Heart left ventricle (tissue), 16 donors: ENCODE measurements around the gene PSPH. TPM values are rescaled to one million over a fixed set of nuclear protein-coding genes. Genes with fewer than 3 reads are reported as not detected.
"Not testable (repeated sequence)": the region's sequence is repeated elsewhere in the genome, so short reads cannot be mapped to it uniquely, and the experiment has no call there.

Experiments
- ATAC-seq, 4 donors: fragments of 200-7000 bp; cut with Tn5 transposase; one replicate each; pipeline ENCODE4 v1.9.1; 2020 to 2022; ENCODE audit warnings: moderate library complexity in 4 of 4, mild to moderate bottlenecking in 3 of 4, moderate number of reproducible peaks in 1 of 4
- DNase-seq, 5 donors: peaks; one replicate each; pipeline ENCODE4 v3.0.0-alpha.2; 2020
- H3K27ac ChIP-seq, 12 donors: fragments of 200-600 bp; sonication (generic) in 4 of 12; one replicate each; pipeline versions ENCODE4 v1.5.0 to v1.8.0; 2016 to 2022; ENCODE audit warnings: mild to moderate bottlenecking in 2 of 12
- H3K27me3 ChIP-seq, 9 donors: fragments of 200-600 bp; sonication (generic) in 2 of 9; one replicate each; pipeline versions ENCODE4 v1.5.1 to v1.8.0; 2016 to 2022; ENCODE audit warnings: mild to moderate bottlenecking in 3 of 9
- H3K36me3 ChIP-seq, 9 donors: fragments of 200-600 bp; sonication (generic) in 2 of 9; one replicate each; pipeline versions ENCODE4 v1.5.0 to v1.8.0; 2018 to 2022; ENCODE audit warnings: mild to moderate bottlenecking in 2 of 9
- H3K4me1 ChIP-seq, 12 donors: fragments of 200-600 bp; sonication (generic) in 4 of 12; one replicate each; pipeline versions ENCODE4 v1.5.0 to v1.8.0; 2016 to 2022; ENCODE audit warnings: mild to moderate bottlenecking in 3 of 12
- H3K4me3 ChIP-seq, 12 donors: fragments of 200-600 bp; sonication (generic) in 4 of 12; one replicate each; pipeline versions ENCODE4 v1.5.0 to v1.8.0; 2017 to 2022; ENCODE audit warnings: mild to moderate bottlenecking in 9 of 12, moderate library complexity in 4 of 12
- H3K9me3 ChIP-seq, 12 donors: fragments of 200-600 bp; sonication (generic) in 4 of 12; one replicate each; pipeline versions ENCODE4 v1.5.0 to v1.8.0; 2016 to 2022; ENCODE audit warnings: mild to moderate bottlenecking in 1 of 12
- POLR2A ChIP-seq, 2 donors: fragments of 450-650 bp; IDR thresholded peaks; one replicate each; pipeline ENCODE4 v1.6.1; 2017; ENCODE audit warnings: antibody characterized with exemption in 2 of 2, mild to moderate bottlenecking in 2 of 2, moderate library complexity in 2 of 2
- WGBS, 4 donors: extraction: QIAGEN DNeasy Blood & Tissue Kit in 2 of 4; methylation state at CpG; one replicate each; pipeline versions ENCODE4 v1.1.5 to v1.1.7; 2013 to 2018; 5-methylcytosine and 5-hydroxymethylcytosine counted together
- intact Hi-C, 10 donors: fragments of 100-400 bp; cut with DNase I; formaldehyde crosslinking; loops; one replicate each; pipeline versions ENCODE4 v1.11.1 to v1.14.2; 2022
- polyA plus RNA-seq, 2 donors: library from polyadenylated mRNA; stranded (reverse); fragments of 200-250 nt; gene quantifications; one replicate each; pipeline ENCODE4 v1.2.3, GENCODE V29; 2013
- total RNA-seq, 9 donors: library from RNA; depleted of rRNA in 2 of 9; stranded (reverse); fragments of >200 nt in 2 of 9; fragmentation: NEBNext Ultra II Directional in 3 of 9; extraction: Animal tissue kit (Norgen Biotek cat#: 25700) in 3 of 9; gene quantifications; one replicate each; pipeline versions ENCODE4 v1.1.0 to v1.2.4, GENCODE V29; 2016 to 2023
- TF ChIP-seq, protein P1 (sequence below), 12 donors: fragments of 200-600 bp; sonication (generic) in 4 of 12; IDR thresholded peaks; one replicate each; pipeline versions ENCODE4 v1.5.0 to v1.8.0; 2018 to 2022; ENCODE audit warnings: antibody characterized with exemption in 12 of 12, mild to moderate bottlenecking in 5 of 12
- donor health status: ischemic (EF 13 %, LVEDD 7.1; RV severe dilation, severe dysfunction).
- donor health status: healthy with polysubstance abuse.
- donor health status: DM: no; HTN: yes; CAD: no.
- donor health status: DM: no; HTN: no; CAD: no.
- donor health status: ischemic (EF 25% LVEDD 6.9; RV normal size, moderate dysfunction).
- donor health status: ischemic (EF 25% LVEDD 5.7; RV mildly dilated, moderate dysfunction).
- donor health status: healthy.
- donor health status: DM: yes; HTN: yes; CAD: no.
- donor health status: ischemic (EF 35%, LVEDD 5.7; RV mildly dilated, moderate dysfunction).
- donor health status: nonischemic (EF 11% LVEDD 7.7; RV severe dilation, severe dysfunction).
- donor health status: DM: yes; HTN: yes; CAD: no.
- donor health status: PGD.
- donor health status: ischemic (EF 29% LVEDD 5.4; RV normal size, mild dysfunction).
- donor health status: nonischemic (EF 23%, LVEDD 6.1; RV moderate dilation, normal function).

PSPH gene
- total and polyA plus RNA-seq, 11 donors, result 3.5 to 15.9 (median 8.9) TPM

DNA sequence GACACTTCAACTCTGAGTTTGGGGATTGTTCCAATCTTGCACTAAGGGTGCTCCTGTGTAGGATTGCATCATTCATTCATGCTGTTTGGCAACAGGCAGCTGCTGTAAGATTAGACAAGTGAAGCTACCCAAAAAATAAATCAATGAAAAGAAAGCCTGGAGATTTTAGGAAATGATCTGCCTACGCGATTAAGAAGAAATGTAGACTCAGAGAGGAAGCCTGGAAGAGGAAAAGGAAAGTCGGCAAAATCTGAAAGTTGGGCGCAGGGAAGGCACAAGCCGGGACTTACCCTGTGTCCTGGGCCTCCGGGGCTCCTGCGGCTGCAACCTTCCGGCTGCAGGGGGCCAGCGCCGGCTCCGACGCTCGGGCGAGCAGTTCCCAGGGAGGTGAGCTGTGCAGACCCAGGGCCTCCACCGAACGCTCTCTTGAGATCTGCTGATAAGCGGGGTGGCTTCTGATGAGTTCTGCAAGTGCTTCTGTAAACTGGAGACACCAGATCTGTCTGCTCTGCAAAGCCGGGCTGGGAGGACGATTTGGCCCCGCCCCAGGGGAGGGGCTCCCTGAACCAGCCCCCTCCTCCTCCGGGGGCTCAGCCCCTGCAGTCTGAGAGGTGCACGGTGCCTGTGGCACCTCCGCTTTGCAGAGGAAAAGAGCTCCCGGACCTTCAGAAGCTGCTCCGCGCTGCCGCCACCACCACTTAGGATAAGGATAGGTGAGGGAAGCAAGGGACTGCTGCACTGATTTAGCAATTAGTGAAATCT lies 17.4 kb downstream of the PSPH start:
- peak overlapping the region; percentile 30 to 79 (median 64) for H3K4me3 ChIP-seq
- H3K9me3 ChIP-seq, result no peaks in the 10 kb centered on the region
- DNase-seq (peak; percentile 44 to 77 (median 55)), ATAC-seq (peak; percentile 57 to 92 (median 90))
- no peaks in the 10 kb centered on the region for H3K27me3 ChIP-seq
- intact Hi-C loops, result no loop called here
- H3K27ac ChIP-seq, result peak overlapping the region in 6 of 12 donors; percentile 27 to 45 (median 34)
- peaks cover 0 to 12% (median 3%) of the 10 kb centered on the region in 12 donors for H3K4me1 ChIP-seq
- H3K36me3 ChIP-seq, result peaks cover 0 to 18% (median 4%) of the 10 kb centered on the region in 9 donors
- WGBS, 4 donors, result 0 to 1% (median 1%) methylated on average over 17 to 27 of the region's 27 CpGs
- TF ChIP-seq, protein P1, sequence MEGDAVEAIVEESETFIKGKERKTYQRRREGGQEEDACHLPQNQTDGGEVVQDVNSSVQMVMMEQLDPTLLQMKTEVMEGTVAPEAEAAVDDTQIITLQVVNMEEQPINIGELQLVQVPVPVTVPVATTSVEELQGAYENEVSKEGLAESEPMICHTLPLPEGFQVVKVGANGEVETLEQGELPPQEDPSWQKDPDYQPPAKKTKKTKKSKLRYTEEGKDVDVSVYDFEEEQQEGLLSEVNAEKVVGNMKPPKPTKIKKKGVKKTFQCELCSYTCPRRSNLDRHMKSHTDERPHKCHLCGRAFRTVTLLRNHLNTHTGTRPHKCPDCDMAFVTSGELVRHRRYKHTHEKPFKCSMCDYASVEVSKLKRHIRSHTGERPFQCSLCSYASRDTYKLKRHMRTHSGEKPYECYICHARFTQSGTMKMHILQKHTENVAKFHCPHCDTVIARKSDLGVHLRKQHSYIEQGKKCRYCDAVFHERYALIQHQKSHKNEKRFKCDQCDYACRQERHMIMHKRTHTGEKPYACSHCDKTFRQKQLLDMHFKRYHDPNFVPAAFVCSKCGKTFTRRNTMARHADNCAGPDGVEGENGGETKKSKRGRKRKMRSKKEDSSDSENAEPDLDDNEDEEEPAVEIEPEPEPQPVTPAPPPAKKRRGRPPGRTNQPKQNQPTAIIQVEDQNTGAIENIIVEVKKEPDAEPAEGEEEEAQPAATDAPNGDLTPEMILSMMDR (IDR thresholded peaks at IDR 0.05), result peak in 6 of 12 donors; percentile 2 to 48 (median 28)
- no peak for TF ChIP-seq POLR2A (IDR thresholded peaks at IDR 0.05)

DNA sequence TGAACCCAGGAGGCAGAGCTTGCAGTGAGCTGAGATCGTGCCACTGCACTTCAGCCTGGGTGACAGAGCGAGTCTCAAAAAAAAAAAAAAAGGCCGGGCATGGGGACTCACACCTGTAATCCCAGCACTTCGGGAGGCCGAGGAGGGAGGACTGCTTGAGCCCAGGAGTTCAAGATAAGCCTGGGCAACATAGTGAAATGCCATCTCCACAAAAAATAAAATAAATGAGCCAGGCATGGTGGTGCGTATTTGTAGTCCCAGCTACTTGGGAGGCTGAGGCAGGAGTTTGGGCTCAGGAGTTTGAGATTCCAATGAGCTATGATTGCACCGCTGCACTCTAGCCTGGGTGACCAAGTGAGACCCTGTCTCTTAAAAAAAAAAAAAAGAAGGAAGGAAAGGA lies 18.7 kb downstream of the PSPH start:
- H3K4me3 ChIP-seq, H3K27me3 ChIP-seq, H3K9me3 ChIP-seq, H3K27ac ChIP-seq, intact Hi-C loops, DNase-seq, ATAC-seq: not testable (repeated sequence)
- peaks cover 0 to 18% (median 4%) of the 10 kb centered on the region in 9 donors for H3K36me3 ChIP-seq
- WGBS, 4 donors, result 96 to 99% (median 98%) methylated on average over 7 of the region's 7 CpGs
- H3K4me1 ChIP-seq, result peaks cover 0 to 12% (median 3%) of the 10 kb centered on the region in 12 donors

DNA sequence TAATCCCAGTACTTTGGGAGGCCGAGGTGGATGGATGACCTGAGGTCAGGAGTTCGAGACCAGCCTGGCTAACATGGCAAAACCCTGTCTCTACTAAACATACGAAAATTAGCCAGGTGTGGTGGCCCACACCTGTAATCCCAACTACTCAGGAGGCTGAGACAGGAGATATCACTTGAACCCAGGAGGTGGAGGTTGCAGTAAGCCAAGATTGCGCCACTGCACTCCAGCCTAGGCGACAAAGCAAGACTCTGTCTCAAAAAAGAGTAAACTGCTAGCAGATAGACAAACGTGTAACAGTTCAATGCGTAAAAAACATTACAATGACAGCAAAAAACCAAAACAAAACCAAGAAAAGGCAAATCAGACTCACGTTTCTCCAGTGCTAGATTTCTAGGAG lies 19.7 kb downstream of the PSPH start:
- peaks cover 0 to 12% (median 3%) of the 10 kb centered on the region in 12 donors for H3K4me1 ChIP-seq
- intact Hi-C loops, H3K4me3 ChIP-seq, DNase-seq, H3K27me3 ChIP-seq, H3K27ac ChIP-seq, ATAC-seq, H3K9me3 ChIP-seq: not testable (repeated sequence)
- peaks cover 0 to 22% (median 4%) of the 10 kb centered on the region in 9 donors for H3K36me3 ChIP-seq
- WGBS, 4 donors, result 84 to 92% (median 89%) methylated on average over 8 of the region's 8 CpGs

DNA sequence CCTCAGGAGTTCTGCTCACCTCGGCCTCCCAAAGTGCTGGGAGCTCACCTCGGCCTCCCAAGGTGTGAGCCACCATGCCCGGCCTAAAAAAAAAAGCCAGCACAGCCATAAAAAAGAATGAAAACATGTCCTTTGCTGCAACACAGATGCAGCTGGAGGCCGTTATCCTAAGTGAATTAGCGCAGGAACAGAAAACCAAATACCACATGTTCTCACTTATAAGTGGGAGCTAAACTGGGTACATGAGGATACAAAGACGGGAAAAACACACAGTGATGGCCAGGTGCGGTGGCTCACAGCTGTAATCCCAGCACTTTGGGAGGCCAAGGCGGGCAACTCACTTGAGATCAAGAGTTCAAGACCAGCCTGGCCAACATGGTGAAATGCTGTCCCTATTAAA lies 20.9 kb downstream of the PSPH start:
- no peak for ATAC-seq
- intact Hi-C loops, result no loop called here
- WGBS, 4 donors, result 92 to 97% (median 95%) methylated on average over 8 of the region's 8 CpGs

More for the DNA sequence above, 20.9 kb downstream of the PSPH start:
- peaks cover 0 to 12% (median 3%) of the 10 kb centered on the region in 12 donors for H3K4me1 ChIP-seq
- TF ChIP-seq, protein P1 (IDR thresholded peaks at IDR 0.05), result no peak
- TF ChIP-seq POLR2A (IDR thresholded peaks at IDR 0.05), result no peak
- no peaks in the 10 kb centered on the region for H3K9me3 ChIP-seq
- no peak overlapping the region for H3K27ac ChIP-seq
- H3K4me3 ChIP-seq, result no peak overlapping the region
- DNase-seq, result no peak
- H3K36me3 ChIP-seq, result peaks cover 0 to 22% (median 4%) of the 10 kb centered on the region in 9 donors
- no peaks in the 10 kb centered on the region for H3K27me3 ChIP-seq
